Neutrophil (primary cell): ENCODE results near the gene SHC4.

ENCODE experiments used
- H3K27ac ChIP-seq: fragments of 200-600 bp; sonication (generic); 2 replicates; pipeline ENCODE4 v1.5.1; 2016; ENCODE audit warnings: mild to moderate bottlenecking, moderate library complexity
- H3K27me3 ChIP-seq: fragments of 200-600 bp; sonication (generic); 2 replicates; pipeline ENCODE4 v1.6.0; 2016; ENCODE audit warnings: mild to moderate bottlenecking
- H3K36me3 ChIP-seq: fragments of 200-600 bp; sonication (generic); 2 replicates; pipeline ENCODE4 v1.5.1; 2017
- H3K4me1 ChIP-seq, 2 experiments: fragments of 200-600 bp in 1 of 2; sonication (generic) in 1 of 2; 1 replicate in 1 of 2; 2 replicates in 1 of 2; pipeline versions ENCODE4 v1.5.1 to v1.6.1; 2013 to 2016; ENCODE audit warnings: low read depth in 1 of 2, low read length in 1 of 2, mild to moderate bottlenecking in 1 of 2, moderate library complexity in 1 of 2; ENCODE audit not compliant: control insufficient read depth in 1 of 2, insufficient read depth in 1 of 2
- H3K4me3 ChIP-seq, 2 experiments: fragments of 200-600 bp in 1 of 2; sonication (generic) in 1 of 2; 1 replicate in 1 of 2; 2 replicates in 1 of 2; pipeline ENCODE4 v1.5.1; 2013 to 2016; ENCODE audit warnings: low read depth in 1 of 2, low read length in 1 of 2, mild to moderate bottlenecking in 1 of 2, moderate library complexity in 1 of 2
- H3K9me3 ChIP-seq: fragments of 200-600 bp; sonication (generic); 2 replicates; pipeline ENCODE4 v1.5.1; 2016
- TF ChIP-seq, protein P1 (sequence below): fragments of 200-600 bp; sonication (generic); IDR thresholded peaks from 2 replicates; pipeline ENCODE4 v1.5.1; 2016; ENCODE audit warnings: antibody characterized with exemption

SHC4 gene

DNA sequence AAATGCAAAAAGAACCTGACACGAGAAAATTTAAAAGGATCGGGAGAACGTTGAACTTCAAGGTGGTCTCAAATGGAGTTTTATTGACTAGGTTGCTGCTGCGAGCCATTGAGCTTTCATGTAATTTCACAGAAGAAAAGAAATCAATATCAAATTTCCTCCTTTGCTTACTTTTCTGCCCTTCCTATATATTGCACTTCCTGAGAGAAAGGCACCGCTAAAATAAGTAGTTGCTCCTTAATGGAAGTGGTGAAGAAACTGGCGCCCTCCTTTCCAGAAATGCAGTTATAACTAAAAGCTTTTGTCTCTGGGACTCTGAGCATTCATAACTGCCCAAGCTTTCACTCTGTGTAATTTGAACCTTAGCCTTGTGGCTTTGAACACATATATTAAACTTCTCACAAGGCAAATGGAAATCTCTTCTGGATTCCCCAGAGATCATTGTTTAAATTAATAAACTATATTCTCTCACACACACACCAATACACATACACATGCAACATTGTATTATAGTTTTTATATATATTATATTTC, 72.4 kb downstream of the SHC4 start:
- Histone ChIP-seq H3K4me3 (no peak overlapping the region), H3K9me3 (no peaks in the 10 kb centered on the region), H3K27me3 (peaks cover 5% of the 10 kb centered on the region), H3K4me1 (no peaks in the 10 kb centered on the region), H3K36me3 (no peaks in the 10 kb centered on the region), H3K27ac (no peak overlapping the region)
- TF ChIP-seq, protein P1, sequence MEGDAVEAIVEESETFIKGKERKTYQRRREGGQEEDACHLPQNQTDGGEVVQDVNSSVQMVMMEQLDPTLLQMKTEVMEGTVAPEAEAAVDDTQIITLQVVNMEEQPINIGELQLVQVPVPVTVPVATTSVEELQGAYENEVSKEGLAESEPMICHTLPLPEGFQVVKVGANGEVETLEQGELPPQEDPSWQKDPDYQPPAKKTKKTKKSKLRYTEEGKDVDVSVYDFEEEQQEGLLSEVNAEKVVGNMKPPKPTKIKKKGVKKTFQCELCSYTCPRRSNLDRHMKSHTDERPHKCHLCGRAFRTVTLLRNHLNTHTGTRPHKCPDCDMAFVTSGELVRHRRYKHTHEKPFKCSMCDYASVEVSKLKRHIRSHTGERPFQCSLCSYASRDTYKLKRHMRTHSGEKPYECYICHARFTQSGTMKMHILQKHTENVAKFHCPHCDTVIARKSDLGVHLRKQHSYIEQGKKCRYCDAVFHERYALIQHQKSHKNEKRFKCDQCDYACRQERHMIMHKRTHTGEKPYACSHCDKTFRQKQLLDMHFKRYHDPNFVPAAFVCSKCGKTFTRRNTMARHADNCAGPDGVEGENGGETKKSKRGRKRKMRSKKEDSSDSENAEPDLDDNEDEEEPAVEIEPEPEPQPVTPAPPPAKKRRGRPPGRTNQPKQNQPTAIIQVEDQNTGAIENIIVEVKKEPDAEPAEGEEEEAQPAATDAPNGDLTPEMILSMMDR, result no peak

DNA sequence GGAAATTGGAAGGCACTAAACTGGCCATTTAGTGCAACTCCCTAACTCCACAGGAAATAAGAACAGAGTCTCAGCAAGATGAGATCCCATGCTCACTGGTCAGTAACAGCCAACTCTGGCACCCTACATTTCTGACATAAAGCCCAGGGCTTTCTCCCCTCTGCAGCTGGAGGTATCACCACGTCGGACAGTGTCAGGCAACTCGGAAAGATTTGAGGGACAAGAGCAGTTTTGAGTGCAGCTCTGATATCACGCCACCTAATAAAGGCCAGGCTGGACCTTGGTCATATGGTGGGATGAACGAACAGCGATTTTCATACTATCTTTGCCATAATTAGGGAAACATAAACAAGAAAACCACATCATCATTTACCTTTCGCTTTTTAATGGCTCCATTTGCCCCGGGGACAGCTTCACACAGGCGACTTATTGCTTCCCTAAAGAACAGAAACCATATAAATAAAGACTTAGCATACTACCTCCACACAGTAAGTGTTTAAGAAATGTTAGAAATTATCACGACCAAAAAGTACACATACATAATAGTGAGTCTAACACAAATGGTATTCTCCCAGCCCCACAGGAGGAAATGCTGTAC, 73.2 kb downstream of the SHC4 start:
- Histone ChIP-seq H3K27ac (no peak overlapping the region), H3K9me3 (no peaks in the 10 kb centered on the region), H3K4me3 (no peak overlapping the region), H3K27me3 (peaks cover 5% of the 10 kb centered on the region), H3K4me1 (no peaks in the 10 kb centered on the region), H3K36me3 (no peaks in the 10 kb centered on the region)
- TF ChIP-seq, protein P1, result no peak

GRCh38 chr15:48889925-48890324, 73.8 kb downstream of the SHC4 start:
- no peaks in the 10 kb centered on the region for H3K36me3 ChIP-seq
- TF ChIP-seq, protein P1, result no peak
- peaks cover 4% of the 10 kb centered on the region for H3K27me3 ChIP-seq
- no peak overlapping the region for H3K4me3 ChIP-seq
- H3K27ac ChIP-seq, result no peak overlapping the region
- H3K4me1 ChIP-seq, result no peaks in the 10 kb centered on the region
- H3K9me3 ChIP-seq, result no peaks in the 10 kb centered on the region

GRCh38 chr15:48888836-48889235, 74.9 kb downstream of the SHC4 start:
- no peaks in the 10 kb centered on the region for H3K36me3 ChIP-seq
- H3K27ac ChIP-seq, result no peak overlapping the region
- TF ChIP-seq, protein P1, result no peak
- no peak overlapping the region for H3K4me3 ChIP-seq
- peaks cover 4% of the 10 kb centered on the region for H3K27me3 ChIP-seq
- H3K4me1 ChIP-seq, result no peaks in the 10 kb centered on the region
- H3K9me3 ChIP-seq, result no peaks in the 10 kb centered on the region

- no peaks in the 10 kb centered on the region for H3K36me3 ChIP-seq
- no peaks in the 10 kb centered on the region for H3K4me1 ChIP-seq
- no peak overlapping the region for H3K4me3 ChIP-seq
- no peak overlapping the region for H3K27ac ChIP-seq
- TF ChIP-seq, protein P1, result no peak
- peaks cover 4% of the 10 kb centered on the region for H3K27me3 ChIP-seq
- H3K9me3 ChIP-seq, result no peaks in the 10 kb centered on the region
Measured at GRCh38 chr15:48888191-48888590, 75.5 kb downstream of the SHC4 start.
